Upper lobe of left lung (tissue), 6 donors: ENCODE results near the gene RAP1B. TPM values are rescaled to one million over a fixed set of nuclear protein-coding genes. Genes with fewer than 3 reads are reported as not detected.
"Not testable (repeated sequence)": the region's sequence is repeated elsewhere in the genome, so short reads cannot be mapped to it uniquely, and the experiment has no call there.

Experiments
- ATAC-seq, 2 donors: fragments of 200-7000 bp; cut with Tn5 transposase; one replicate each; pipeline ENCODE4 v1.9.1; 2022; ENCODE audit warnings: mild to moderate bottlenecking in 2 of 2, moderate library complexity in 2 of 2; ENCODE audit not compliant: low FRiP score in 2 of 2
- DNase-seq, 2 donors: peaks; one replicate each; pipeline ENCODE4 v3.0.0-alpha.2; 2019 to 2020
- H3K27ac ChIP-seq, 4 donors: fragments of 200-600 bp; sonication (generic); one replicate each; pipeline ENCODE4 v1.5.1; 2016 to 2019
- H3K27me3 ChIP-seq, 4 donors: fragments of 200-600 bp; sonication (generic); one replicate each; pipeline ENCODE4 v1.5.1; 2017 to 2019
- H3K36me3 ChIP-seq, 4 donors: fragments of 200-600 bp; sonication (generic); one replicate each; pipeline ENCODE4 v1.5.1; 2016 to 2019
- H3K4me1 ChIP-seq, 4 donors: fragments of 200-600 bp; sonication (generic); one replicate each; pipeline ENCODE4 v1.5.1; 2018 to 2019
- H3K4me3 ChIP-seq, 4 donors: fragments of 200-600 bp; sonication (generic); one replicate each; pipeline ENCODE4 v1.5.1; 2017 to 2019; ENCODE audit warnings: mild to moderate bottlenecking in 2 of 4, moderate library complexity in 1 of 4
- H3K9me3 ChIP-seq, 4 donors: fragments of 200-600 bp; sonication (generic); one replicate each; pipeline ENCODE4 v1.5.1; 2018 to 2019
- EP300 ChIP-seq, 4 donors: sonication (generic); formaldehyde crosslinking; IDR thresholded peaks; one replicate each; pipeline ENCODE4 v1.5.1; 2017; ENCODE audit warnings: antibody characterized with exemption in 4 of 4, control low read depth in 2 of 4
- POLR2A ChIP-seq, 4 donors: fragments of 450-650 bp; IDR thresholded peaks; one replicate each; pipeline ENCODE4 v1.5.1; 2016 to 2017; ENCODE audit warnings: antibody characterized with exemption in 4 of 4, mild to moderate bottlenecking in 2 of 4
- POLR2AphosphoS5 ChIP-seq, 2 donors: sonication (generic); formaldehyde crosslinking; IDR thresholded peaks; one replicate each; pipeline ENCODE4 v1.5.1; 2017; ENCODE audit warnings: antibody characterized with exemption in 2 of 2
- WGBS, 2 donors: methylation state at CpG; one replicate each; pipeline ENCODE4 v1.1.5; 2017 to 2018; 5-methylcytosine and 5-hydroxymethylcytosine counted together
- total RNA-seq, 6 donors: library from RNA; depleted of rRNA in 4 of 6; stranded (reverse); fragments of >200 nt in 4 of 6; gene quantifications; one replicate each; pipeline versions ENCODE4 v1.1.0 to v1.2.1, GENCODE V29; 2016 to 2021
- TF ChIP-seq, protein P1 (sequence below), 6 experiments: fragments of 450-650 bp in 4 of 6; fragments of 200-600 bp in 2 of 6; sonication (generic) in 2 of 6; IDR thresholded peaks; one replicate each; pipeline ENCODE4 v1.5.1; 2016 to 2019; ENCODE audit warnings: antibody characterized with exemption in 6 of 6
- donor health status: DM: no; HTN: no; CAD: no; lungs with moderate emphysema.
- donor health status: DM: no; HTN: yes; CAD: no; lungs with severe emphysema.

Gene RAP1B
- total RNA-seq, 6 donors from 2014 or later, result 135 to 208 (median 162) TPM

DNA sequence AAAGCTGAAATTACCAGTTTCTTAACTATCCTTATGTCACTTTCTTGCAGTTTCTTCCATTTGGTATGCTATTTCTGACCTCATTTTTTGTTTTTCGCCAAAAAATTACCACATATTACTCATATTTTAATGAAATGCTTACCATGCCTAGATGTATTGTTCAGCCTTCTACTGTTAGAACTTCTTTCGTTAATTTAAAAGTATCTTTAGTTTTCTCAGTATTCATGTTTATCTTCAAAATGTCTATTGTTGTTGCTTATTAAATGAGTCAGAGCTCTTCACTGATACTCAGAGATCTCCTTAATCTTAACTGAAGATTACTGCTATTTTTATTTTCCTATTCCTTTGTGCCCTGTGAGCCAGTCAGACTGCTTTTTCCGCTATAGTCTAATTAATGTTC is 20.5 kb downstream of the RAP1B start:
- Histone ChIP-seq H3K9me3 (peaks cover 0 to 4% (median 1%) of the 10 kb centered on the region in 4 donors), H3K4me1 (peaks cover 46 to 68% (median 57%) of the 10 kb centered on the region in 4 donors), H3K36me3 (peaks cover 0 to 6% (median 3%) of the 10 kb centered on the region in 4 donors), H3K27ac (no peak overlapping the region), H3K27me3 (no peaks in the 10 kb centered on the region), H3K4me3 (no peak overlapping the region)
- no peak for DNase-seq
- WGBS, 2 donors, result 77 to 92% methylated on average over 3 of the region's 3 CpGs
- TF ChIP-seq POLR2A (IDR thresholded peaks at IDR 0.05) (no peak), EP300 (IDR thresholded peaks at IDR 0.05) (no peak), POLR2AphosphoS5 (IDR thresholded peaks at IDR 0.05) (no peak)
- TF ChIP-seq, protein P1, sequence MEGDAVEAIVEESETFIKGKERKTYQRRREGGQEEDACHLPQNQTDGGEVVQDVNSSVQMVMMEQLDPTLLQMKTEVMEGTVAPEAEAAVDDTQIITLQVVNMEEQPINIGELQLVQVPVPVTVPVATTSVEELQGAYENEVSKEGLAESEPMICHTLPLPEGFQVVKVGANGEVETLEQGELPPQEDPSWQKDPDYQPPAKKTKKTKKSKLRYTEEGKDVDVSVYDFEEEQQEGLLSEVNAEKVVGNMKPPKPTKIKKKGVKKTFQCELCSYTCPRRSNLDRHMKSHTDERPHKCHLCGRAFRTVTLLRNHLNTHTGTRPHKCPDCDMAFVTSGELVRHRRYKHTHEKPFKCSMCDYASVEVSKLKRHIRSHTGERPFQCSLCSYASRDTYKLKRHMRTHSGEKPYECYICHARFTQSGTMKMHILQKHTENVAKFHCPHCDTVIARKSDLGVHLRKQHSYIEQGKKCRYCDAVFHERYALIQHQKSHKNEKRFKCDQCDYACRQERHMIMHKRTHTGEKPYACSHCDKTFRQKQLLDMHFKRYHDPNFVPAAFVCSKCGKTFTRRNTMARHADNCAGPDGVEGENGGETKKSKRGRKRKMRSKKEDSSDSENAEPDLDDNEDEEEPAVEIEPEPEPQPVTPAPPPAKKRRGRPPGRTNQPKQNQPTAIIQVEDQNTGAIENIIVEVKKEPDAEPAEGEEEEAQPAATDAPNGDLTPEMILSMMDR (IDR thresholded peaks at IDR 0.05), result no peak
- peak in 1 of 2 donors; percentile 34 for ATAC-seq

DNA sequence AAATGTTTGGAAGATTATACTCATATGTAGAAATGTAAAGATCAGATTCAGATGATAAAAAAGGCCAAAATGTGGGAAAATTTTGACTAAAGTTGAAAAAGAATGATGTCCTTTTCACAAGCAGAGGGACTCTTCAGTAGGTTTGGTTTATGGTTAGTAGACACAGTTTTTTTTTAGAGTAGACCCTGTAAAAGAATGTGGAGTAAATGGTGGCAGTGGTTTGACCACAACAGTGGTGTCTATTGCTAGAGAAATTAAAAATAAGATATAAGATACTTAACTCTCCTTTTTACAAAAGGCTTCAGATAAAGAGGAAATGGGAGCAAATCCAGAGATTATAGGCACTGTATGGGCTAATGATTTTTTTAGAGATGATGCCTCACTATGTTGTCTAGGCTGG is 21.8 kb downstream of the RAP1B start:
- ATAC-seq (no peak), DNase-seq (no peak)
- Histone ChIP-seq H3K36me3 (no peaks in the 10 kb centered on the region), H3K27ac (no peak overlapping the region), H3K4me3 (no peak overlapping the region), H3K9me3 (peaks cover 0 to 4% (median 1%) of the 10 kb centered on the region in 4 donors), H3K27me3 (no peaks in the 10 kb centered on the region), H3K4me1 (peaks cover 50 to 75% (median 62%) of the 10 kb centered on the region in 4 donors)
- TF ChIP-seq EP300 (IDR thresholded peaks at IDR 0.05) (no peak), POLR2A (IDR thresholded peaks at IDR 0.05) (no peak), POLR2AphosphoS5 (IDR thresholded peaks at IDR 0.05) (no peak)
- TF ChIP-seq, protein P1 (IDR thresholded peaks at IDR 0.05), result no peak

DNA sequence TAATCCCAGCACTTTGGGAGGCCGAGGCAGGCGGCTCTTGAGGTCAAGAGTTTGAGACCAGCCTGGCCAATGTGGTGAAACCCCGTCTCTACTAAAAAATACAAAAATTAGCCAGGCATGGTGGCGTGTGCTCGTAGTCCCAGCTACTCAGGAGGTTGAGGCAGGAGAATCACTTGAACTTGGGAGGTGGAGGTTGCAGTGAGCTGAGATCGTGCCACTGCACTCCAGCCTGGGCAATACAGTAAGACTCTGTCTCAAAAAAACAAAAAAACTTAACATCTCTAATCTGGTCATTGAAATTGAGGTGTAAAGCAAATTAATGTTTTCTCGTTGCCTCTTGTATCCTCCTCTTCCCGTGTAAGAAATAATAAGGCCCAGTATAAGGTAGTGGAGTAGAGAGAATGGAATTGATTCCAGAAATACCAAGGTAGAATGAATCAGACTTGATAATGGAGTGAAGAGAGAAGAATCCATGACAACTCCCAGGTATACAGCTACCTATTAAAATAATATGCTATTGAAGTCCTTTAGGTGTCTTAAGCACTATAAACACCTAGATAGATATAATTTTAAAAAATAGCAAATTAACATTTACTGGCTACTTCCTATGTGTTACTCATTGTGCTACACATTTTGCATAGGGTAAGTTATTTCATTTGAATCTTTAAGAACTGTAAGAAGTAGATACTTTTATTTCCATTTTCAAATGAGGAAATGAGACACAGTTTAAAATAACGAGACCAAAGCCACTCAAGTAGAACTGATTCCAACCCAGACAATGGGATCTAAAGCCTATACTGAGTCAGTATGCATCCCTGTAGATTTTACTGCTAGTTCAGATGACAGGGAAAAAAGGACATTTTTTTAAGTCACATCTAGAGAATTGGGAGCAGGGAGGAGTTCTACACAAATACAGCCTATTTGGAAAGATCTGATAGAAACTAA is 23.2 kb downstream of the RAP1B start:
- H3K27ac ChIP-seq, result no peak overlapping the region
- ATAC-seq, result no peak
- H3K4me1 ChIP-seq, result peaks cover 50 to 79% (median 66%) of the 10 kb centered on the region in 4 donors
- no peak for DNase-seq
- TF ChIP-seq POLR2AphosphoS5 (IDR thresholded peaks at IDR 0.05) (no peak), POLR2A (IDR thresholded peaks at IDR 0.05) (no peak), EP300 (IDR thresholded peaks at IDR 0.05) (no peak)
- TF ChIP-seq, protein P1 (IDR thresholded peaks at IDR 0.05), result no peak
- H3K27me3 ChIP-seq, result no peaks in the 10 kb centered on the region
- H3K9me3 ChIP-seq, result no peaks in the 10 kb centered on the region
- H3K36me3 ChIP-seq, result no peaks in the 10 kb centered on the region
- no peak overlapping the region for H3K4me3 ChIP-seq
- WGBS, 2 donors, result 86 to 87% methylated on average over 9 of the region's 9 CpGs

DNA sequence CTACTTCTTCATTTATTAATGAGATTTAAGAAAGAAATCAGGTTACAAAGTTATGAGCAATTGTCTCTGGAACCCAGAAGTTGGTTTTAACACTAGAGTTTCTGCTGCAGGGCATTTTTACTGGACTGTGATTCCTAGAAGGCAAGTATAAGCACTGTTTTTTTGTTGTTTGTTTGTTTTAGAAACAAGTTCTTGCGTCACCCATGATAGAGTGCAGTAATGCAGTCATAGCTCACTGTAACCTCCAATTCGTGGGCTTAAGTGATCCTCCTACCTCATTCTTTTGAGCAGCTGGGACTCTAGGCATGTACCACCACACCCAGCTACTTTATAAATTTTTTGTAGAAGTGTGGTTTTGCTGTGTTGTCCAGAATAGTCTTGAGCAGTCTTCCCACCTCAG is 25.6 kb downstream of the RAP1B start:
- Histone ChIP-seq H3K36me3 (no peaks in the 10 kb centered on the region), H3K27me3 (no peaks in the 10 kb centered on the region), H3K9me3 (no peaks in the 10 kb centered on the region), H3K4me3 (no peak overlapping the region), H3K4me1 (peaks cover 44 to 75% (median 65%) of the 10 kb centered on the region in 4 donors), H3K27ac (no peak overlapping the region)
- WGBS, 2 donors, result 31 to 53% methylated on average over 2 of the region's 2 CpGs
- TF ChIP-seq, protein P1 (IDR thresholded peaks at IDR 0.05), result no peak
- no peak for TF ChIP-seq POLR2A (IDR thresholded peaks at IDR 0.05)
- DNase-seq (no peak), ATAC-seq (peak in 1 of 2 donors; percentile 72)

DNA sequence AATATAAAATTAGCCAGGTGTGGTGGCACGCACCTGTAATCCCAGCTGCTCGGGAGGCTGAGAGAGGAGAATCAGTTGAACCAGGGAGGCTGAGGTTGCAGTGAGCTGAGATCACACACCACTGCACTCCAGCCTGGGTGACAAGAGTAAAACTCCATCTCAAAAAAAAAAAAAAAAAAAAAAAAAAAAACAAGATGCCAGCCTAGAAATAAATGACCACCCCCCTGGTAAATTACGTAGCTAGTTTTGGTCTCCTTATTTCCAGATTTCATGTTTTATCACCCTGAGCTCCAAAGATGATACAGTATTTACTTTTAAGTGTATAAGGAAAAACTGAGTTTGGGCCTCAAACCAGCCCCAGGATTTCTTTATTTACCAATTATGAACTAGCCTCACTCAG is 26.7 kb downstream of the RAP1B start:
- WGBS, 2 donors, result 96 to 97% methylated on average over 3 of the region's 3 CpGs
- DNase-seq, H3K9me3 ChIP-seq, ATAC-seq, H3K27me3 ChIP-seq, H3K36me3 ChIP-seq, H3K4me3 ChIP-seq, H3K27ac ChIP-seq: not testable (repeated sequence)
- H3K4me1 ChIP-seq, result peaks cover 45 to 75% (median 59%) of the 10 kb centered on the region in 4 donors
